Measurements from ENCODE around the gene CTNNA1.

The CTNNA1 gene

GRCh38 chr5:138974227-138975063 lies 221.2 kb downstream of the CTNNA1 start:
- no peak for DNase-seq

GRCh38 chr5:138975098-138975847 lies 222.0 kb downstream of the CTNNA1 start:
- DNase-seq: no peak

GRCh38 chr5:138978080-138978479 lies 224.9 kb downstream of the CTNNA1 start:
- no peak for DNase-seq

- no peak for DNase-seq
Measured at GRCh38 chr5:138978581-138978980, 225.4 kb downstream of the CTNNA1 start.

GRCh38 chr5:138979684-138980280 lies 226.6 kb downstream of the CTNNA1 start:
- DNase-seq: peak; percentile 32

- no peak for DNase-seq
Measured at GRCh38 chr5:138980441-138980840, 227.2 kb downstream of the CTNNA1 start.

- DNase-seq: no peak
Measured at GRCh38 chr5:138981131-138981530, 227.9 kb downstream of the CTNNA1 start.

- peak; percentile 28 for DNase-seq
Measured at GRCh38 chr5:138981586-138981985, 228.4 kb downstream of the CTNNA1 start.

- no peak for DNase-seq
Measured at GRCh38 chr5:138983984-138984383, 230.8 kb downstream of the CTNNA1 start.

All from stimulated activated CD4-positive, alpha-beta T cell treated with anti-CD3 and anti-CD28 coated beads, Interleukin-15, amount 100 ng/mL, for 24 hours (primary cell).